GM23338 (cell line): ENCODE data around the gene TRIM15. TPM values are rescaled to one million over a fixed set of nuclear protein-coding genes. Genes with fewer than 3 reads are reported as not detected.

ENCODE experiments used
- ATAC-seq: fragments of 200-7000 bp; cut with Tn5 transposase; 3 replicates; pipeline ENCODE4 v1.9.1; 2020
- DNase-seq: peaks from one replicate; pipeline ENCODE4 v3.0.0-alpha.2; 2015; ENCODE audit warnings: low spot score
- H2AFZ ChIP-seq: fragments of 200-600 bp; sonication (generic); 2 replicates; pipeline ENCODE4 v1.8.0; 2016; ENCODE audit warnings: antibody characterized with exemption, mild to moderate bottlenecking, moderate library complexity
- H3F3A ChIP-seq: fragments of 200-600 bp; sonication (generic); replicated peaks from 2 replicates; pipeline ENCODE4 v1.8.0; 2017; ENCODE audit warnings: antibody characterized with exemption, mixed run types, low read depth
- H3K27ac ChIP-seq: fragments of 200-600 bp; sonication (generic); 2 replicates; pipeline ENCODE4 v1.6.1; 2016; ENCODE audit warnings: low read depth
- H3K27me3 ChIP-seq: fragments of 200-600 bp; sonication (generic); 2 replicates; pipeline ENCODE4 v1.8.0; 2016; ENCODE audit warnings: mild to moderate bottlenecking, mixed run types, moderate library complexity; ENCODE audit not compliant: insufficient read depth
- H3K36me3 ChIP-seq: fragments of 200-600 bp; sonication (generic); 2 replicates; pipeline ENCODE4 v1.8.0; 2016; ENCODE audit warnings: mild to moderate bottlenecking; ENCODE audit not compliant: insufficient read depth
- H3K4me1 ChIP-seq: fragments of 200-600 bp; sonication (generic); 2 replicates; pipeline ENCODE4 v1.8.0; 2016; ENCODE audit warnings: mild to moderate bottlenecking, moderate library complexity; ENCODE audit not compliant: insufficient read depth
- H3K4me2 ChIP-seq: fragments of 200-600 bp; sonication (generic); 2 replicates; pipeline ENCODE4 v1.7.1; 2017; ENCODE audit warnings: mixed run types
- H3K4me3 ChIP-seq: fragments of 200-600 bp; sonication (generic); 2 replicates; pipeline ENCODE4 v1.6.1; 2016; ENCODE audit warnings: mixed run types
- H3K79me2 ChIP-seq: fragments of 200-600 bp; sonication (generic); replicated peaks from 2 replicates; pipeline ENCODE4 v1.8.0; 2017; ENCODE audit warnings: mild to moderate bottlenecking; ENCODE audit not compliant: insufficient read depth
- H3K9me2 ChIP-seq: fragments of 200-600 bp; sonication (generic); 2 replicates; pipeline ENCODE4 v1.8.0; 2017; ENCODE audit not compliant: insufficient read depth
- H4K20me1 ChIP-seq: fragments of 200-600 bp; sonication (generic); replicated peaks from 2 replicates; pipeline ENCODE4 v1.8.0; 2017; ENCODE audit warnings: mild to moderate bottlenecking; ENCODE audit not compliant: insufficient read depth
- H3K27ac Mint-ChIP-seq: 2 replicates; pipeline ENCODE4 v1.8.0; 2020; ENCODE audit warnings: inconsistent platforms, mild to moderate bottlenecking, moderate library complexity, mixed read lengths
- H3K27me3 Mint-ChIP-seq: 3 replicates; pipeline ENCODE4 v1.8.0; 2022; ENCODE audit warnings: low read depth, mild to moderate bottlenecking, moderate library complexity, mixed read lengths, inconsistent platforms; ENCODE audit not compliant: insufficient read depth, poor library complexity
- H3K36me3 Mint-ChIP-seq: 3 replicates; pipeline ENCODE4 v1.8.0; 2021; ENCODE audit warnings: low read depth, mild to moderate bottlenecking, inconsistent platforms, moderate library complexity, mixed read lengths
- H3K4me1 Mint-ChIP-seq: 3 replicates; pipeline ENCODE4 v1.8.0; 2020; ENCODE audit warnings: mild to moderate bottlenecking, inconsistent platforms, mixed read lengths
- H3K4me3 Mint-ChIP-seq: 3 replicates; pipeline ENCODE4 v1.8.0; 2021; ENCODE audit warnings: moderate library complexity, mild to moderate bottlenecking, inconsistent platforms, mixed read lengths
- H3K9me3 Mint-ChIP-seq: 3 replicates; pipeline ENCODE4 v1.8.0; 2020; ENCODE audit warnings: moderate library complexity, mild to moderate bottlenecking, inconsistent platforms, mixed read lengths
- CREB1 ChIP-seq: fragments of 250-450 bp; sonication (Bioruptor Pico); IDR thresholded peaks from 2 replicates; pipeline ENCODE4 v1.5.0; 2020; ENCODE audit warnings: low read depth, mild to moderate bottlenecking, moderate library complexity
- ETS1 ChIP-seq: IDR thresholded peaks from 2 replicates; pipeline ENCODE4 v1.6.1; 2016; ENCODE audit warnings: antibody characterized with exemption
- EZH2 ChIP-seq: fragments of 200-600 bp; sonication (generic); IDR thresholded peaks from one replicate; pipeline ENCODE4 v1.8.0; 2017; ENCODE audit warnings: antibody characterized with exemption, mild to moderate bottlenecking, low read depth; ENCODE audit not compliant: unreplicated experiment
- EZH2phosphoT487 ChIP-seq: fragments of 200-600 bp; sonication (generic); IDR thresholded peaks from one replicate; pipeline ENCODE4 v1.8.1; 2018; ENCODE audit warnings: antibody characterized with exemption; ENCODE audit not compliant: unreplicated experiment
- JUNB ChIP-seq: IDR thresholded peaks from one replicate; pipeline ENCODE4 v1.6.1; 2016; ENCODE audit warnings: antibody characterized with exemption; ENCODE audit not compliant: unreplicated experiment
- NANOG ChIP-seq: IDR thresholded peaks from 2 replicates; pipeline ENCODE4 v1.6.1; 2016; ENCODE audit warnings: antibody characterized with exemption, borderline replicate concordance
- POLR2AphosphoS5 ChIP-seq: IDR thresholded peaks from 2 replicates; pipeline ENCODE4 v1.6.1; 2016; ENCODE audit warnings: antibody characterized with exemption, low read depth
- STAT1 ChIP-seq: IDR thresholded peaks from one replicate; pipeline ENCODE4 v1.6.1; 2016; ENCODE audit warnings: antibody characterized with exemption; ENCODE audit not compliant: unreplicated experiment
- ZNF114 ChIP-seq: fragments of 250-450 bp; sonication (Bioruptor Pico); IDR thresholded peaks from 2 replicates; pipeline ENCODE4 v1.5.0; 2020; ENCODE audit warnings: mild to moderate bottlenecking, moderate library complexity
- ZNF331 ChIP-seq: fragments of 250-450 bp; sonication (Bioruptor Pico); IDR thresholded peaks from 2 replicates; pipeline ENCODE4 v1.5.0; 2020; ENCODE audit warnings: low read depth, mild to moderate bottlenecking, moderate library complexity
- ZNF462 ChIP-seq: fragments of 250-450 bp; sonication (Bioruptor Pico); IDR thresholded peaks from 2 replicates; pipeline ENCODE4 v1.5.0; 2020; ENCODE audit warnings: mild to moderate bottlenecking, moderate library complexity
- polyA plus RNA-seq: library from polyadenylated mRNA; unstranded; fragments of >200 nt; fragmentation: Nextera tagmentation; extraction: Ambion mirVana; gene quantifications from 2 replicates; pipeline ENCODE4 v1.2.1, GENCODE V29; 2016
- total RNA-seq: library from RNA; depleted of rRNA; stranded (reverse); fragments of >200 nt; shearing (Covaris generic); gene quantifications from 2 replicates; pipeline ENCODE4 v1.2.3, GENCODE V29; 2014
- TF ChIP-seq, protein P1 (sequence below), 2 experiments: fragments of 200-600 bp in 1 of 2; sonication (generic) in 1 of 2; conservative IDR thresholded peaks; 2 replicates each; pipeline versions ENCODE4 v1.5.1 to v1.6.1; 2016 to 2017; ENCODE audit warnings: antibody characterized with exemption in 2 of 2, low read depth in 2 of 2, mild to moderate bottlenecking in 2 of 2, moderate library complexity in 1 of 2
- TF ChIP-seq, protein P2 (sequence below): IDR thresholded peaks from one replicate; pipeline ENCODE4 v1.6.1; 2018; ENCODE audit warnings: antibody characterized with exemption; ENCODE audit not compliant: unreplicated experiment

The TRIM15 gene
- total and polyA plus RNA-seq, 2 experiments from 2014 or later = 0.21 to 1.0 TPM

DNA sequence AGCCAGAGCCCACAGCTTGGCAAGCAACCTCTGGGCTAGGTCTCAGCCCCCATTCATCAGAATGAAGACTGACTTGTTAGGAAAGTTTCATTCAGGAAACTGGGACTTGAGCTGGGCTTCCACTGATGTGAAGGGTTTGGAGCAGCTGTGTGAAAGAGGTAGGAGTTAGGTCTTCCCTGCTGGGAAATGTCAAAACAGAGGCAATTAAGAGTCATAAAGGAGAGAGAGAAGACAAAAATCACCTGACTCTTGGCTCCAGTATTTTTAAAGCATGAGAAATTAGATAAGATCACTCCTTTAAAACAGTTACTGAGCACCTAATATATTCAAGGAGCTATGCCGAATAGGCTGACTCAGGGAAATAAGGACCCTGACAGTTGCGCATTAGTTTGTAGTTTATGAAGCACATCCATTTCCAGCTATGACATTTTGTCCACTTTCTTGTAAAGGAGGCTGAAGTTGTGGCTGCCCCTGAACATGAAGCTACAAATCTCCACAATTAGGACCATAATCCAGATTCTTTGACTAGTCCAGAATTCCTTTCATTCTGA is 31.3 kb upstream of the TRIM15 start:
- Mint-ChIP-seq H3K27ac (no peak overlapping the region), H3K27me3 (peaks cover 40% of the 10 kb centered on the region), H3K4me3 (no peak overlapping the region), H3K4me1 (peaks cover 3% of the 10 kb centered on the region; the same call in 2 of the 3 replicates), H3K36me3 (no peaks in the 10 kb centered on the region), H3K9me3 (no peaks in the 10 kb centered on the region)
- H3K4me3 ChIP-seq = no peak overlapping the region
- no peak for ATAC-seq
- no peaks in the 10 kb centered on the region for H3K79me2 ChIP-seq
- no peaks in the 10 kb centered on the region for H3F3A ChIP-seq
- peaks cover 59% of the 10 kb centered on the region for H3K27me3 ChIP-seq
- H3K36me3 ChIP-seq = no peaks in the 10 kb centered on the region
- H2AFZ ChIP-seq = no peak overlapping the region
- no peak overlapping the region for H3K4me2 ChIP-seq
- H3K4me1 ChIP-seq = peaks cover 4% of the 10 kb centered on the region; the same call in 1 of the 2 replicates
- H3K27ac ChIP-seq = no peak overlapping the region
- H3K9me2 ChIP-seq = no peaks in the 10 kb centered on the region
- H4K20me1 ChIP-seq = no peaks in the 10 kb centered on the region
- no peak for DNase-seq
- TF ChIP-seq, protein P1, sequence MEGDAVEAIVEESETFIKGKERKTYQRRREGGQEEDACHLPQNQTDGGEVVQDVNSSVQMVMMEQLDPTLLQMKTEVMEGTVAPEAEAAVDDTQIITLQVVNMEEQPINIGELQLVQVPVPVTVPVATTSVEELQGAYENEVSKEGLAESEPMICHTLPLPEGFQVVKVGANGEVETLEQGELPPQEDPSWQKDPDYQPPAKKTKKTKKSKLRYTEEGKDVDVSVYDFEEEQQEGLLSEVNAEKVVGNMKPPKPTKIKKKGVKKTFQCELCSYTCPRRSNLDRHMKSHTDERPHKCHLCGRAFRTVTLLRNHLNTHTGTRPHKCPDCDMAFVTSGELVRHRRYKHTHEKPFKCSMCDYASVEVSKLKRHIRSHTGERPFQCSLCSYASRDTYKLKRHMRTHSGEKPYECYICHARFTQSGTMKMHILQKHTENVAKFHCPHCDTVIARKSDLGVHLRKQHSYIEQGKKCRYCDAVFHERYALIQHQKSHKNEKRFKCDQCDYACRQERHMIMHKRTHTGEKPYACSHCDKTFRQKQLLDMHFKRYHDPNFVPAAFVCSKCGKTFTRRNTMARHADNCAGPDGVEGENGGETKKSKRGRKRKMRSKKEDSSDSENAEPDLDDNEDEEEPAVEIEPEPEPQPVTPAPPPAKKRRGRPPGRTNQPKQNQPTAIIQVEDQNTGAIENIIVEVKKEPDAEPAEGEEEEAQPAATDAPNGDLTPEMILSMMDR (conservative IDR thresholded peaks at IDR 0.05; ENCODE audit: low read depth in 2 of 2) = no peak
- TF ChIP-seq CREB1 (CRISPR knock-in tag) = no peak
- TF ChIP-seq, protein P2, sequence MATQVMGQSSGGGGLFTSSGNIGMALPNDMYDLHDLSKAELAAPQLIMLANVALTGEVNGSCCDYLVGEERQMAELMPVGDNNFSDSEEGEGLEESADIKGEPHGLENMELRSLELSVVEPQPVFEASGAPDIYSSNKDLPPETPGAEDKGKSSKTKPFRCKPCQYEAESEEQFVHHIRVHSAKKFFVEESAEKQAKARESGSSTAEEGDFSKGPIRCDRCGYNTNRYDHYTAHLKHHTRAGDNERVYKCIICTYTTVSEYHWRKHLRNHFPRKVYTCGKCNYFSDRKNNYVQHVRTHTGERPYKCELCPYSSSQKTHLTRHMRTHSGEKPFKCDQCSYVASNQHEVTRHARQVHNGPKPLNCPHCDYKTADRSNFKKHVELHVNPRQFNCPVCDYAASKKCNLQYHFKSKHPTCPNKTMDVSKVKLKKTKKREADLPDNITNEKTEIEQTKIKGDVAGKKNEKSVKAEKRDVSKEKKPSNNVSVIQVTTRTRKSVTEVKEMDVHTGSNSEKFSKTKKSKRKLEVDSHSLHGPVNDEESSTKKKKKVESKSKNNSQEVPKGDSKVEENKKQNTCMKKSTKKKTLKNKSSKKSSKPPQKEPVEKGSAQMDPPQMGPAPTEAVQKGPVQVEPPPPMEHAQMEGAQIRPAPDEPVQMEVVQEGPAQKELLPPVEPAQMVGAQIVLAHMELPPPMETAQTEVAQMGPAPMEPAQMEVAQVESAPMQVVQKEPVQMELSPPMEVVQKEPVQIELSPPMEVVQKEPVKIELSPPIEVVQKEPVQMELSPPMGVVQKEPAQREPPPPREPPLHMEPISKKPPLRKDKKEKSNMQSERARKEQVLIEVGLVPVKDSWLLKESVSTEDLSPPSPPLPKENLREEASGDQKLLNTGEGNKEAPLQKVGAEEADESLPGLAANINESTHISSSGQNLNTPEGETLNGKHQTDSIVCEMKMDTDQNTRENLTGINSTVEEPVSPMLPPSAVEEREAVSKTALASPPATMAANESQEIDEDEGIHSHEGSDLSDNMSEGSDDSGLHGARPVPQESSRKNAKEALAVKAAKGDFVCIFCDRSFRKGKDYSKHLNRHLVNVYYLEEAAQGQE = no peak
- no peak for TF ChIP-seq ETS1
- TF ChIP-seq ZNF462 = no peak
- no peak for TF ChIP-seq ZNF114 (CRISPR knock-in tag)
- no peak for TF ChIP-seq JUNB
- no peak for TF ChIP-seq STAT1
- TF ChIP-seq ZNF331 = no peak
- no peak for TF ChIP-seq POLR2AphosphoS5
- no peak for TF ChIP-seq EZH2phosphoT487
- TF ChIP-seq EZH2 = no peak
- no peak for TF ChIP-seq NANOG
